Adipose tissue (tissue), 3 donors: ENCODE measurements around the gene MAST4. TPM values are rescaled to one million over a fixed set of nuclear protein-coding genes. Genes with fewer than 3 reads are reported as not detected.
"Not testable (repeated sequence)": the region's sequence is repeated elsewhere in the genome, so short reads cannot be mapped to it uniquely, and the experiment has no call there.

Experiments
- H3K27ac ChIP-seq: one replicate; pipeline ENCODE4 v1.5.1; 2013; ENCODE audit warnings: low read depth, low read length
- WGBS, 3 donors: extraction: QIAGEN DNeasy Blood & Tissue Kit; methylation state at CpG; one replicate each; pipeline ENCODE4 v1.1.7; 2013; 5-methylcytosine and 5-hydroxymethylcytosine counted together
- polyA plus RNA-seq, 3 donors: library from polyadenylated mRNA; stranded (reverse); fragments of 200-250 nt; gene quantifications; one replicate each; pipeline ENCODE4 v1.2.3, GENCODE V29; 2013
- donor health status: healthy with polysubstance abuse.
- donor health status: Bipolar disorder and iron deficiency.
- donor health status: healthy.

The MAST4 gene
- polyA plus RNA-seq, 3 donors: 2.7 to 16.6 (median 11.8) TPM

DNA sequence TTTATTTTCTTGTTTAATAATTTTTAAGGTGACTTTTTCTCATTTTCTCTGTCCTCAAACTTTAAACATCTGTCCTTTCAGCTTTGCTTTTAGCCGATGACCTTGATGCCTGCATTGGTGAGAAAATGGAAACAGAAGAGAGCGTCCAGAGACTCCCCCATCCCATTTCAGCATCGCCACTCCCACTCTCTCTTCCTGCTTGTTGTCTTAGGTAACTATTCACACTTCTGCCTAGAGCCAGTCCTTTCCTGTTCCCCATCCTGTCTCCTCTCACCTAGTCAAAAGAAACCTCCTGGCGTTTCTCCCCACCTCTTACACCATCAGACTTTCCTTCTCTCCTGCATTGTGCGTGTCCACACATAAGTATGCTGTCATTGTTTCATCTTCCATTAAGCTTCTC lies 124.6 kb downstream of the MAST4 start:
- WGBS, 3 donors: 49 to 65% (median 51%) methylated on average over 5 of the region's 5 CpGs
- H3K27ac ChIP-seq: no peak overlapping the region

DNA sequence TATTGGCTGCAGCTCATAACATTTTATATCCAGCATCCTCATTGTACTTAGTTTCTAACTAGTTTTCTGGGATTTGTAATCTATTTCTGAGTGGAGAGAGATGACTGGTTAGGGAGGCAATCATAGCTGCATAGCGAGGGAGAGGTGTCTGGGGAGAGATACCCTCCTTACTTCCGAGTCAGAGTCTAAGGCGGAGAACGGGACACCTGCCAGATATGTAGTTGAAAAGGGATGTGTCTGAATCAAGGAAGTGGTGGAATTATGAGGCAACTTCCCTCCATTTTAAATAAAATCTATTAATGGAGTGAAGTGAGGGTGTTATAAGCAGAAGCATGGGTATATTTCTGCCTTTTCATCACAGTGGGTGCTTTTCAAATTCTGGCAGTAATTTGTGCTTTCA lies 126.5 kb downstream of the MAST4 start:
- H3K27ac ChIP-seq: no peak overlapping the region
- WGBS, 3 donors: 30 to 69% (median 34%) methylated on average over 4 of the region's 4 CpGs

- WGBS, 3 donors: 76 to 97% (median 82%) methylated on average over 2 of the region's 2 CpGs
These were observed 128.4 kb downstream of the MAST4 start for GRCh38 chr5:66724349-66725139.

GRCh38 chr5:66727630-66728029 lies 131.4 kb downstream of the MAST4 start:
- WGBS, 3 donors: 80 to 84% (median 82%) methylated on average over 2 of the region's 2 CpGs
- H3K27ac ChIP-seq: no peak overlapping the region

More at GRCh38 chr5:66724349-66725139, 128.4 kb downstream of the MAST4 start:
- H3K27ac ChIP-seq: no peak overlapping the region

- 95 to 99% (median 97%) methylated on average over 1 of the region's 1 CpG for WGBS, 3 donors
- H3K27ac ChIP-seq: no peak overlapping the region
These were observed 131.9 kb downstream of the MAST4 start for GRCh38 chr5:66728049-66728448.

- H3K27ac ChIP-seq: no peak overlapping the region
These were observed 140.9 kb downstream of the MAST4 start for GRCh38 chr5:66737096-66737495.

DNA sequence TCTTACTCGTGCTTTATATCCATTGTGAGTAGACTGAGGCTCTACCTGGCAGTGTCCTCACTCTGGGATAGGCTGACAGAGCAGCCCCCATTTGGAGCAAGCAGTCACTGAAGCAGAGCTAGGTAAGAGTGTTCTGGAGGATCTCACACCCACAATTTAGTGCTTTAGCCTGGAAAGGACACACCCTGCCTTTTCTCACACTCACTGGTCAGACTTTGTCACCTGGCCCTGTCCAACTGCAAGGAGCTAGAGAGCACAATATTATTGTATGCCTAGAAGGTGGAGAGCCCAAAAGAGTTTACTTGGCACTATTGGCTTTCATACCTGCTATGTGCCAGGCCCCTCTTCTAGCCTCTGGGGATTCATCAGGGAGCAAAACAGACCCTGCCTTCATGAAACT lies 141.9 kb downstream of the MAST4 start:
- H3K27ac ChIP-seq: no peak overlapping the region
- 96 to 100% (median 100%) methylated on average over 1 of the region's 1 CpG for WGBS, 3 donors

- 54 to 88% (median 72%) methylated on average over 3 of the region's 3 CpGs for WGBS, 3 donors
- H3K27ac ChIP-seq: no peak overlapping the region
These were observed 142.8 kb downstream of the MAST4 start for GRCh38 chr5:66739021-66739420.

DNA sequence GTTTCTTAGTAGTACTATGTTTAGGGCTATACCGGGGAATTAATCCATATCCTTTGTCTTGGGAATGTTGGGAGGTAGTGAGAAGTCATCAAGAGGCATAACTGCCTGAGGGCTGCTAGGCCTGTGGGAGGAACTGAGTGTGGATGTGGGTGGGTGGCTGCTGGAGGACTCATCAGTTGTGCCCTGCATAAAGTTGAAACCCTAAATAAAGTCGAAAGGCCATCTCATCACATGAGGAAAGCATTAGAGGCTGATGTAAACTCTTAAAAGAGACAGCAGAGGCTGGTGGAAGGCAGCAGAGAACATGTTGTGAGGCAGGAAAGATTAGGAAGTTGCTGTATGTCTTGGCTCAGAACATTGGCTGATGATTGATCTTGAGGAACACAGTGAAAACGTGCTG lies 143.8 kb downstream of the MAST4 start:
- WGBS, 3 donors: 58 to 76% (median 62%) methylated on average over 3 of the region's 3 CpGs
- no peak overlapping the region for H3K27ac ChIP-seq

GRCh38 chr5:66741394-66741793 lies 145.2 kb downstream of the MAST4 start:
- H3K27ac ChIP-seq: no peak overlapping the region
- WGBS, 3 donors: 42 to 97% (median 85%) methylated on average over 2 of the region's 2 CpGs

DNA sequence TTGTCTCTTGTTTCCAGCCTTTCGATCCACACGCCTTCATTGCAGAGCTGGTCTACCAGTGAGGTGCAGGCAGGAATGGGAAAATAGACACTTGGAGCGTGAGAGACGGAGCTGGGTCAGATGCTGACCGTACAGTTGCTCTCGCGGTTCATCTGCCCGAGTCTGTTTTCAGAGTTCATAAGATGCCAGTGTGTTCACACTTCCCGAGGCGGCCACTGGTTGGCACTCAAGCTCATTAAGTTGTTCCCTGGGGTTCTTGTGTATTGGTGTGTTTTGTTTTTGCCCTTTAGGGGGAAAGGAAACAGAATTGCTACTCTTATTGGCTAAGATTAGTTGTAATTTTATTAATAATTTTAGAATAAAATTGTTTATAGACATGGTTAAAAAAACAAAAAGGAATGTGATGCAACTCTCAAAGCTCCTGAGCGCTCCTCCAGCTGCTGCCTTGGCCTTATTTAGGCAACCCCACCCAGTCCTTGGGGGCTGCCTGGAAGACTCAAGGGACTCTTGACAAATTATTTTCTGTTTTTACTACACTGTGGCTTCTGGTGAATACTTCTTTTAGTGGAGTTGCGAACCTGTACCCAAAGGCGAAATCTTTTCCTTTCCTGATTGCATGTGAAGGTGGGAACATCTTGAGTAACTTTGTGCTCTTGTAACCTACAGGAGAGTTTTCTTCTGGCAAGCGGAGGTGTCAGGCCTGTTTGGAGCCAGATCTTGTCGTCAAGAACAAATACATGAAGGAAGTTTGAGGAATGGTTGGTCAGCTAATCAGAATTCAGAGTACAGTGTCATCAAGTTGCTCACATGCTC lies 146.1 kb downstream of the MAST4 start:
- no peak overlapping the region for H3K27ac ChIP-seq
- 46 to 76% (median 76%) methylated on average over 15 of the region's 15 CpGs for WGBS, 3 donors

- 37 to 88% (median 47%) methylated on average over 5 of the region's 5 CpGs for WGBS, 3 donors
- no peak overlapping the region for H3K27ac ChIP-seq
These were observed 146.7 kb downstream of the MAST4 start for GRCh38 chr5:66742896-66743247.

- H3K27ac ChIP-seq: no peak overlapping the region
- 90 to 96% (median 92%) methylated on average over 6 of the region's 6 CpGs for WGBS, 3 donors
These were observed 147.2 kb downstream of the MAST4 start for GRCh38 chr5:66743344-66743743.

GRCh38 chr5:66744040-66744439 lies 147.8 kb downstream of the MAST4 start:
- H3K27ac ChIP-seq: no peak overlapping the region
- 38 to 73% (median 41%) methylated on average over 4 of the region's 4 CpGs for WGBS, 3 donors

DNA sequence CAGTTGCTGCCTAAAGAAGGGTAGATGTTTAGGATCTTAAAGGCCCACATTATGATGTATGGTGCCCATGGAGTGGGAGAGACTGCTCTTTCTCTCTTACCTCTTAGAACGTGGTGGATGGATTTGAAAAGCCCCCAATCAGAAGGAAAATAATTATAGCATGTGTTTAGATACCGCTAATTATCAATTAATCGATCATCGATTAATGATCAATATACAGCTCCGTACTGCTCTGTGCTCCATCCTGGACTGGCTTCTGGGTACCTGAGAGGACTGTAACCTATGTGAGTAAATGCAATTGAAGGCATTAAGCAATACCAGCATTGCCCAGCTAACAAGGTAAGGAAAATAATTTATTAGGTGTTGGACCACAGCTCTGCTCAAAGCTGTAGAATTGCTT lies 149.1 kb downstream of the MAST4 start:
- 85 to 94% (median 89%) methylated on average over 5 of the region's 5 CpGs for WGBS, 3 donors
- no peak overlapping the region for H3K27ac ChIP-seq

- 68 to 87% (median 77%) methylated on average over 5 of the region's 5 CpGs for WGBS, 3 donors
- H3K27ac ChIP-seq: no peak overlapping the region
These were observed 151.4 kb downstream of the MAST4 start for GRCh38 chr5:66747607-66748006.

DNA sequence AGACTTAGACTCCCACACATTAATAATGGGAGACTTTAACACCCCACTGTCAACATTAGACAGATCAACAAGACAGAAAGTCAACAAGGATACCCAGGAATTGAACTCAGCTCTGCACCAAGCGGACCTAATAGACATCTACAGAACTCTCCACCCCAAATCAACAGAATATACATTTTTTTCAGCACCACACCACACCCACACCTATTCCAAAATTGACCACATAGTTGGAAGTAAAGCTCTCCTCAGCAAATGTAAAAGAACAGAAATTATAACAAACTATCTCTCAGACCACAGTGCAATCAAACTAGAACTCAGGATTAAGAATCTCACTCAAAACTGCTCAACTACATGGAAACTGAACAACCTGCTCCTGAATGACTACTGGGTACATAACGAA lies 156.5 kb downstream of the MAST4 start:
- WGBS, 3 donors: 100% methylated on average over 1 of the region's 2 CpGs; no CpG with 5 or more reads in 2 of the 3 donors

DNA sequence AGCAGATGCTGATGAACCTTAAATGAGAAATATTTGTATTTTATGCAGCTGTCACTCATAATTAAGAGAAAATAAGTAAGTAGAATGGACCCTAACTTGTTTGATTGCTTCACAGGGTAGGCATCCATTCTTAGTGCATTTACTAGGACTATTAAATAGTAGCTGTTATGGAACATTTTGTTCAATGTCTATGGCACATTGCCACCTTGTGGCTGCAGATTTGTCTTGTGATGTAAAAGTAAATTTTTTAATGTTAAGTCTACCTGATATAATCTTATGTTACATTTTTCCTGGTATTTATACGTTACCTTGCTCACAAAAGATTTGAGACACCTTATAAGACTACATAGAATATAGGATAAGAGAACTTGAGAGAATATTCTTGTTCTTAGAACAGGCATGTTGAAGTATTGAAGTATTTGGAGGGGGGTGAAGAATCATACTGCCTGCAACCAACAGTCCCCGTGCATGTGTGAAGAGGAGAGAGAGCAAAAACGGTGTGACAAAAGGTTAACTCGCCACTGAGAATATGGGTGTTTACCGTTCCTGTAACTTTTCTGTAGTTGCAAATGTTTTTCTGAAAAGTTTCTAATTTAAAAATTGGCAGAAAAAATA lies 161.1 kb downstream of the MAST4 start:
- 33 to 49% (median 47%) methylated on average over 5 of the region's 5 CpGs for WGBS, 3 donors
- no peak overlapping the region for H3K27ac ChIP-seq

More for the DNA sequence above, 156.5 kb downstream of the MAST4 start:
- H3K27ac ChIP-seq: not testable (repeated sequence)

- H3K27ac ChIP-seq: no peak overlapping the region
- 72 to 86% (median 75%) methylated on average over 3 of the region's 3 CpGs for WGBS, 3 donors
These were observed 161.7 kb downstream of the MAST4 start for GRCh38 chr5:66757834-66758371.
